OCI-LY7 (cell line): ENCODE results near the gene SGSM1. TPM values are rescaled to one million over a fixed set of nuclear protein-coding genes. Genes with fewer than 3 reads are reported as not detected.

Experiments
- BruUV-seq: library from RNA; stranded (reverse); fragments of 400-500 nt; replicated peaks from 2 replicates; lab custom pipeline; 2021; lab: Mats Ljungman, UMichigan
- CTCF ChIA-PET: fragments of 300-600 bp; sonication (Branson Sonifier 250); formaldehyde crosslinking; loops from one replicate; lab custom pipeline; 2022; ENCODE audit warnings: antibody characterized with exemption; ENCODE audit not compliant: unreplicated experiment; lab: Charles Lee
- POLR2A ChIA-PET: fragments of 300-600 bp; sonication (Branson Sonifier 250); formaldehyde crosslinking; loops from one replicate; lab custom pipeline; 2022; ENCODE audit warnings: antibody characterized with exemption; lab: Charles Lee
- DNase-seq: peaks from one replicate; pipeline ENCODE4 v3.0.0-alpha.2; 2015; ENCODE audit warnings: low spot score
- H2AFZ ChIP-seq: fragments of 200-600 bp; sonication (generic), shearing (Covaris generic); 2 replicates; pipeline ENCODE4 v1.6.1; 2014; ENCODE audit warnings: mild to moderate bottlenecking, antibody characterized with exemption, low read length, moderate library complexity
- H3K27ac ChIP-seq: fragments of 200-600 bp; sonication (generic); 2 replicates; pipeline ENCODE4 v1.5.1; 2014; ENCODE audit warnings: mixed run types, low read depth, mild to moderate bottlenecking, moderate library complexity, low read length, inconsistent platforms; ENCODE audit not compliant: poor library complexity, severe bottlenecking
- H3K36me3 ChIP-seq: fragments of 200-600 bp; sonication (generic); 2 replicates; pipeline ENCODE4 v1.6.1; 2014; ENCODE audit warnings: mild to moderate bottlenecking, antibody characterized with exemption, low read length, moderate library complexity, mixed read lengths; ENCODE audit not compliant: insufficient read depth
- H3K4me1 ChIP-seq: fragments of 200-600 bp; sonication (generic); 2 replicates; pipeline ENCODE4 v1.5.1; 2014; ENCODE audit warnings: mild to moderate bottlenecking, low read length; ENCODE audit not compliant: insufficient read depth, poor library complexity, severe bottlenecking
- H3K4me2 ChIP-seq: fragments of 200-600 bp; sonication (generic); 2 replicates; pipeline ENCODE4 v1.6.1; 2014; ENCODE audit warnings: mild to moderate bottlenecking, low read length
- H3K4me3 ChIP-seq: fragments of 200-600 bp; sonication (generic); 2 replicates; pipeline ENCODE4 v1.5.1; 2014; ENCODE audit warnings: mild to moderate bottlenecking, low read depth, low read length; ENCODE audit not compliant: poor library complexity, severe bottlenecking
- H3K79me2 ChIP-seq: fragments of 200-600 bp; sonication (generic); 2 replicates; pipeline ENCODE4 v1.6.1; 2016; ENCODE audit warnings: low read depth, mild to moderate bottlenecking, low read length, moderate library complexity, mixed read lengths; ENCODE audit not compliant: insufficient read depth
- H3K9me2 ChIP-seq: fragments of 200-600 bp; sonication (generic); 2 replicates; pipeline ENCODE4 v1.6.1; 2016; ENCODE audit warnings: mild to moderate bottlenecking, low read length, mixed read lengths; ENCODE audit not compliant: insufficient read depth
- H3K9me3 ChIP-seq: fragments of 200-600 bp; sonication (generic); 2 replicates; pipeline ENCODE4 v1.6.1; 2014; ENCODE audit warnings: mild to moderate bottlenecking, mixed run types, low read length, mixed read lengths
- H4K20me1 ChIP-seq: fragments of 200-600 bp; sonication (generic); 2 replicates; pipeline ENCODE4 v1.6.1; 2014; ENCODE audit warnings: mild to moderate bottlenecking, antibody characterized with exemption, low read length, moderate library complexity, mixed read lengths; ENCODE audit not compliant: insufficient read depth
- CTCF ChIP-seq: fragments of 200-600 bp; sonication (generic); conservative IDR thresholded peaks from 2 replicates; pipeline ENCODE4 v1.5.1; 2014; ENCODE audit warnings: mild to moderate bottlenecking, antibody characterized with exemption, low read length, moderate library complexity, mixed read lengths
- EZH2phosphoT487 ChIP-seq: fragments of 200-600 bp; sonication (generic); IDR thresholded peaks from 2 replicates; pipeline ENCODE4 v1.6.1; 2018; ENCODE audit warnings: low read depth, borderline replicate concordance, mild to moderate bottlenecking, mixed run types, antibody characterized with exemption, low read length, moderate library complexity, mixed read lengths
- intact Hi-C: fragments of 100-400 bp; cut with micrococcal nuclease; formaldehyde crosslinking; loops from one replicate; pipeline ENCODE4 v1.10.0; 2022; ENCODE audit not compliant: unreplicated experiment
- total RNA-seq, 2 experiments: library from RNA; depleted of rRNA in 1 of 2; stranded (reverse); fragments of >200 nt in 1 of 2; shearing (Covaris generic) in 1 of 2; gene quantifications; 2 replicates each; pipeline ENCODE4 v1.2.3, GENCODE V29; 2014 to 2022

The SGSM1 gene
- total RNA-seq, 2 experiments from 2014 or later = not detected

GRCh38 chr22:24894220-24894975 lies 88.4 kb downstream of the SGSM1 start:
- BruUV-seq = no TSS peak
- POLR2A ChIA-PET = no interaction called here
- intact Hi-C loops = no loop called here

GRCh38 chr22:24894998-24895397 lies 89.0 kb downstream of the SGSM1 start:
- Histone ChIP-seq H3K27ac (no peak overlapping the region), H4K20me1 (no peaks in the 10 kb centered on the region), H3K4me1 (no peaks in the 10 kb centered on the region), H3K79me2 (no peaks in the 10 kb centered on the region), H3K4me2 (no peak overlapping the region), H3K9me2 (no peaks in the 10 kb centered on the region), H3K36me3 (no peaks in the 10 kb centered on the region), H3K9me3 (no peaks in the 10 kb centered on the region), H3K4me3 (no peak overlapping the region), H2AFZ (no peak overlapping the region)
- ChIA-PET POLR2A (no interaction called here), CTCF (no interaction called here)
- no TSS peak for BruUV-seq
- intact Hi-C loops = no loop called here
- TF ChIP-seq EZH2phosphoT487 = no peak
- TF ChIP-seq CTCF = no peak
- no peak for DNase-seq

More at GRCh38 chr22:24894220-24894975, 88.4 kb downstream of the SGSM1 start:
- CTCF ChIA-PET = no interaction called here
- H3K9me2 ChIP-seq = no peaks in the 10 kb centered on the region
- no peaks in the 10 kb centered on the region for H3K4me1 ChIP-seq
- no peak overlapping the region for H3K27ac ChIP-seq
- H3K9me3 ChIP-seq = no peaks in the 10 kb centered on the region
- TF ChIP-seq EZH2phosphoT487 = no peak
- no peak for TF ChIP-seq CTCF
- no peak overlapping the region for H3K4me3 ChIP-seq
- no peaks in the 10 kb centered on the region for H3K79me2 ChIP-seq
- no peaks in the 10 kb centered on the region for H4K20me1 ChIP-seq
- H3K4me2 ChIP-seq = no peak overlapping the region
- no peaks in the 10 kb centered on the region for H3K36me3 ChIP-seq
- H2AFZ ChIP-seq = no peak overlapping the region
- DNase-seq = no peak

GRCh38 chr22:24901448-24901847 lies 95.4 kb downstream of the SGSM1 start:
- ChIA-PET POLR2A (no interaction called here), CTCF (no interaction called here)

More at GRCh38 chr22:24901448-24901847, 95.4 kb downstream of the SGSM1 start:
- BruUV-seq = no TSS peak
- Histone ChIP-seq H2AFZ (no peak overlapping the region), H3K4me3 (no peak overlapping the region), H3K9me2 (no peaks in the 10 kb centered on the region), H3K9me3 (no peaks in the 10 kb centered on the region), H3K4me1 (no peaks in the 10 kb centered on the region), H4K20me1 (no peaks in the 10 kb centered on the region), H3K4me2 (no peak overlapping the region), H3K79me2 (no peaks in the 10 kb centered on the region), H3K36me3 (no peaks in the 10 kb centered on the region), H3K27ac (no peak overlapping the region)
- intact Hi-C loops = no loop called here
- DNase-seq = no peak
- TF ChIP-seq CTCF (no peak), EZH2phosphoT487 (no peak)
